HEK293 (cell line): ENCODE measurements around the gene MBP.

Source experiments
- ATF2 ChIP-seq: fragments of 450-650 bp; formaldehyde crosslinking; IDR thresholded peaks from 2 replicates; pipeline ENCODE4 v1.5.1; 2016; ENCODE audit warnings: missing biosample characterization, missing genetic modification characterization, low read depth
- CTCF ChIP-seq: fragments of 450-650 bp; formaldehyde crosslinking; IDR thresholded peaks from 2 replicates; pipeline ENCODE4 v1.5.1; 2016; ENCODE audit warnings: missing biosample characterization, missing genetic modification characterization
- ZNF311 ChIP-seq: fragments of 450-650 bp; formaldehyde crosslinking; IDR thresholded peaks from 2 replicates; pipeline ENCODE4 v1.5.1; 2017; ENCODE audit warnings: missing biosample characterization, missing genetic modification characterization, borderline replicate concordance
- ZNF768 ChIP-seq: fragments of 450-650 bp; formaldehyde crosslinking; IDR thresholded peaks from 2 replicates; pipeline ENCODE4 v1.5.1; 2018; ENCODE audit warnings: missing biosample characterization, mild to moderate bottlenecking, missing genetic modification characterization
- TF ChIP-seq, protein P1 (sequence below): fragments of 450-650 bp; formaldehyde crosslinking; IDR thresholded peaks from 2 replicates; pipeline ENCODE4 v1.5.1; 2016; ENCODE audit warnings: missing biosample characterization, missing genetic modification characterization

DNA sequence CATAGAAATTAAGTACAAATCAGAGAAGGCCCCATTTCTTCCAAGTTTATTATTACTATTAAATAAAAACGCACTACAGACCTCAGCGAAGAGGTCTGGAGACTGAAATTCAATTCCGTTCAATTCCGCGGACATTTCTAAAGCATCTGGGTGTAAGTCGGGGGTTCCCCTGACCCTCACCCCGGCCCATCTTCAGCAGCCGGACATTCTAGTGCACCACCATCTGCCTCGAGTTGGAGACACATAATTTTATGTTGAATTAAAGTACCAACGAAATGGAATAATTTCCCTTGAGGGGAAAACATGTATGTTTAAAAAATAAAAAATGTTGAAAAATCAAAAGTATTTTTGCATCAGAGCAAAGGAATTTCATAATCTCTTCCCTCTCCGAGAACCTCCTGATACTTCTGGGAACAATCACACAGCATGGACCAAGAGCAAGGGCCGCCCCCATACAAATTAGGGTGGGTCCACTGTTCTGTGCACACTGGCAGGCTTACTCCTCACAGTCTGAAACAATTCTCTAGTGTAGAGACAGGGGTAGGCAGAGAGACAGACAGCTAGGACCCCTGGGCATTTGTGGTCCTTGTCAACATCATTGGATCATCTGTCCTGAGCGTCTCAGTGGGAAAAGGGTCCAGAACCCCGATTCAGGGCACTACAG lies 29.3 kb downstream of the MBP start:
- TF ChIP-seq CTCF (tag by site-specific recombination), result no peak
- TF ChIP-seq ZNF311, result no peak
- no peak for TF ChIP-seq ATF2
- TF ChIP-seq, protein P1, sequence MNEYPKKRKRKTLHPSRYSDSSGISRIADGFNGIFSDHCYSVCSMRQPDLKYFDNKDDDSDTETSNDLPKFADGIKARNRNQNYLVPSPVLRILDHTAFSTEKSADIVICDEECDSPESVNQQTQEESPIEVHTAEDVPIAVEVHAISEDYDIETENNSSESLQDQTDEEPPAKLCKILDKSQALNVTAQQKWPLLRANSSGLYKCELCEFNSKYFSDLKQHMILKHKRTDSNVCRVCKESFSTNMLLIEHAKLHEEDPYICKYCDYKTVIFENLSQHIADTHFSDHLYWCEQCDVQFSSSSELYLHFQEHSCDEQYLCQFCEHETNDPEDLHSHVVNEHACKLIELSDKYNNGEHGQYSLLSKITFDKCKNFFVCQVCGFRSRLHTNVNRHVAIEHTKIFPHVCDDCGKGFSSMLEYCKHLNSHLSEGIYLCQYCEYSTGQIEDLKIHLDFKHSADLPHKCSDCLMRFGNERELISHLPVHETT, result no peak
- no peak for TF ChIP-seq ZNF768 (tag by site-specific recombination)
